ACHN (cell line): Measurements from ENCODE around the gene CPLANE2.
"Not testable (repeated sequence)": the region's sequence is repeated elsewhere in the genome, so short reads cannot be mapped to it uniquely, and the experiment has no call there.

Source experiments
- DNase-seq: peaks from one replicate; pipeline ENCODE4 v3.0.0-alpha.2; 2015
- in situ Hi-C: cut with HindIII; loops from 2 replicates; pipeline ENCODE4 v1.10.0; 2017; ENCODE audit warnings: low sequenced_read_pairs, low pct_ligation_motif_present, low pct_unique_long_range_greater_than_20kb

The CPLANE2 gene

GRCh38 chr1:16235347-16235746, 1.6 kb downstream of the CPLANE2 start:
- no peak for DNase-seq

GRCh38 chr1:16233431-16233830, 3.6 kb downstream of the CPLANE2 start:
- no peak for DNase-seq
- in situ Hi-C loops = no loop called here

More at GRCh38 chr1:16235347-16235746, 1.6 kb downstream of the CPLANE2 start:
- in situ Hi-C loops = no loop called here

GRCh38 chr1:16232316-16232710, 4.7 kb downstream of the CPLANE2 start:
- in situ Hi-C loops = no loop called here
- DNase-seq = no peak

- in situ Hi-C loops = no loop called here
- DNase-seq = no peak
These were observed 5.4 kb downstream of the CPLANE2 start for GRCh38 chr1:16231331-16232315.

GRCh38 chr1:16230744-16231143, 6.2 kb downstream of the CPLANE2 start:
- in situ Hi-C loops = no loop called here
- DNase-seq = no peak

- DNase-seq = no peak
- in situ Hi-C loops = no loop called here
These were observed 6.8 kb downstream of the CPLANE2 start for GRCh38 chr1:16229976-16230740.

- DNase-seq = no peak
- in situ Hi-C loops = no loop called here
These were observed 10.3 kb downstream of the CPLANE2 start for GRCh38 chr1:16226490-16227179.

- in situ Hi-C loops = no loop called here
These were observed 10.9 kb downstream of the CPLANE2 start for GRCh38 chr1:16226129-16226489.

GRCh38 chr1:16224472-16224871, 12.5 kb downstream of the CPLANE2 start:
- in situ Hi-C loops = no loop called here
- no peak for DNase-seq

More at GRCh38 chr1:16226129-16226489, 10.9 kb downstream of the CPLANE2 start:
- no peak for DNase-seq

GRCh38 chr1:16222716-16223115, 14.3 kb downstream of the CPLANE2 start:
- in situ Hi-C loops, DNase-seq: not testable (repeated sequence)

GRCh38 chr1:16221499-16221898, 15.5 kb downstream of the CPLANE2 start:
- in situ Hi-C loops = no loop called here
- no peak for DNase-seq

- DNase-seq = no peak
- in situ Hi-C loops = no loop called here
These were observed 16.9 kb downstream of the CPLANE2 start for GRCh38 chr1:16219968-16220500.

- in situ Hi-C loops = no loop called here
- no peak for DNase-seq
These were observed 18.3 kb downstream of the CPLANE2 start for GRCh38 chr1:16218674-16219071.

GRCh38 chr1:16218014-16218673, 18.8 kb downstream of the CPLANE2 start:
- no peak for DNase-seq
- in situ Hi-C loops = no loop called here

GRCh38 chr1:16217061-16217785, 19.8 kb downstream of the CPLANE2 start:
- in situ Hi-C loops = no loop called here
- peak; percentile 94 for DNase-seq

- peak; percentile 28 for DNase-seq
These were observed 20.9 kb downstream of the CPLANE2 start for GRCh38 chr1:16215882-16216753.

GRCh38 chr1:16215240-16215639, 21.7 kb downstream of the CPLANE2 start:
- in situ Hi-C loops, DNase-seq: not testable (repeated sequence)

More at GRCh38 chr1:16215882-16216753, 20.9 kb downstream of the CPLANE2 start:
- in situ Hi-C loops = no loop called here
